GM12892 (cell line): Measurements from ENCODE around the gene QDPR.

ENCODE experiments used
- POLR2A ChIP-seq: IDR thresholded peaks from 2 replicates; pipeline ENCODE4 v1.6.1; 2011; ENCODE audit warnings: low read depth, low read length, control low read depth
- POLR2AphosphoS5 ChIP-seq: IDR thresholded peaks from 2 replicates; pipeline ENCODE4 v1.6.1; 2011; ENCODE audit warnings: low read depth, low read length, control low read depth

DNA sequence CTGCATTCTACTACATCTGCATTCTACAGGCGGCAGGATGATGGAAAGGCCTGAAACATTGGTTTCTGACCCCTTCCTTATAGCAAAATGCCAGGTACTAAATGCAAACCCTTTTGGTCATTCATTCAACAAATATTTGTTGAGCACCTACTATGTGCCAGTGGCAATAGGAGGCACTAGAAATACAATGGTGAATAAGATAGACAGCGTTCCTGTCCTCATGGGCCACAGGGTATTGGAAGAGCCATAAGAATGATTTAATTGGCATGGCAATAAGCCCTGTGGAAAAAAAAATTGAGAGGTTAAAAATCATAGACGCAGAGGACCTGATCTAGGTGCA is 47.8 kb upstream of the QDPR start:
- TF ChIP-seq POLR2A, result no peak
- no peak for TF ChIP-seq POLR2AphosphoS5
